Endothelial cell of umbilical vein (primary cell): ENCODE results near the gene TBC1D17. TPM values are rescaled to one million over a fixed set of nuclear protein-coding genes. Genes with fewer than 3 reads are reported as not detected.

Source experiments
- BruUV-seq: library from RNA; stranded (reverse); fragments of 400-500 nt; replicated peaks from 2 replicates; lab custom pipeline; 2021; lab: Mats Ljungman, UMichigan
- CTCF ChIA-PET: fragments of 300-600, 350-600 bp; sonication (Branson Sonifier 250); formaldehyde crosslinking; loops from one replicate; lab custom pipeline; 2021; ENCODE audit warnings: antibody characterized with exemption, inconsistent platforms; lab: Charles Lee
- POLR2A ChIA-PET: fragments of 300-600, 350-600 bp; sonication (Branson Sonifier 250); formaldehyde crosslinking; loops from one replicate; lab custom pipeline; 2021; ENCODE audit warnings: antibody characterized with exemption, inconsistent platforms; lab: Charles Lee
- DNase-seq: peaks from one replicate; pipeline ENCODE4 v3.0.0-alpha.2; 2011; ENCODE audit warnings: low read depth, low spot score
- FAIRE-seq: peaks from 2 replicates; lab custom pipeline; 2011; peaks lifted over from hg19 to GRCh38; lab: Jason Lieb, UNC
- H2AFZ ChIP-seq: 2 replicates; pipeline ENCODE4 v1.6.0; 2012; ENCODE audit warnings: low read depth, low read length, control low read depth, inconsistent platforms
- H3K27ac ChIP-seq: 2 replicates; pipeline ENCODE4 v1.5.1; 2011; ENCODE audit warnings: low read depth, mild to moderate bottlenecking, control low read depth, low read length, moderate library complexity; ENCODE audit not compliant: insufficient read depth
- H3K27me3 ChIP-seq, 2 experiments: 2 replicates each; pipeline versions ENCODE4 v1.6.0 to v1.6.1; 2011; ENCODE audit warnings: low read length in 2 of 2, mixed read lengths in 1 of 2; ENCODE audit not compliant: control insufficient read depth in 2 of 2, insufficient read depth in 2 of 2
- H3K36me3 ChIP-seq, 2 experiments: 2 replicates in 1 of 2; 3 replicates in 1 of 2; pipeline ENCODE4 v1.5.1; 2011; ENCODE audit warnings: low read length in 2 of 2, mild to moderate bottlenecking in 1 of 2, moderate library complexity in 1 of 2; ENCODE audit not compliant: control insufficient read depth in 2 of 2, insufficient read depth in 2 of 2; ENCODE audit errors: extremely low read depth in 1 of 2
- H3K4me1 ChIP-seq: 3 replicates; pipeline ENCODE4 v1.5.1; 2011; ENCODE audit warnings: mild to moderate bottlenecking, low read length; ENCODE audit not compliant: control insufficient read depth, insufficient read depth; ENCODE audit errors: extremely low read depth
- H3K4me2 ChIP-seq: 2 replicates; pipeline ENCODE4 v1.6.1; 2011; ENCODE audit warnings: low read length, control low read depth, mixed read lengths; ENCODE audit not compliant: insufficient read depth
- H3K4me3 ChIP-seq, 3 experiments: fragments of 200-600 bp in 1 of 3; sonication (generic), shearing (Covaris generic) in 1 of 3; replicated peaks in 1 of 3; 2 replicates each; pipeline ENCODE4 v1.5.1; 2011 to 2016; ENCODE audit warnings: control low read depth in 3 of 3, low read length in 3 of 3, mild to moderate bottlenecking in 2 of 3, inconsistent platforms in 1 of 3, low read depth in 1 of 3, moderate library complexity in 1 of 3; ENCODE audit not compliant: insufficient read depth in 1 of 3
- H3K79me2 ChIP-seq: 2 replicates; pipeline ENCODE4 v1.6.0; 2012; ENCODE audit warnings: low read length, inconsistent platforms; ENCODE audit not compliant: control insufficient read depth, insufficient read depth
- H3K9ac ChIP-seq: replicated peaks from 2 replicates; pipeline ENCODE3; 2011; ENCODE audit warnings: low read length, control low read depth; ENCODE audit not compliant: insufficient read depth; ENCODE audit errors: extremely low read depth
- H3K9me1 ChIP-seq: replicated peaks from 3 replicates; pipeline ENCODE4 v1.6.0; 2011; ENCODE audit warnings: mild to moderate bottlenecking, low read length; ENCODE audit not compliant: control insufficient read depth, insufficient read depth; ENCODE audit errors: extremely low read depth
- H3K9me3 ChIP-seq: replicated peaks from 2 replicates; pipeline ENCODE4 v1.5.1; 2012; ENCODE audit warnings: low read length, inconsistent platforms; ENCODE audit not compliant: control insufficient read depth, insufficient read depth
- H4K20me1 ChIP-seq: replicated peaks from 2 replicates; pipeline ENCODE3; 2011; ENCODE audit warnings: mild to moderate bottlenecking, low read length; ENCODE audit not compliant: control insufficient read depth, insufficient read depth; ENCODE audit errors: extremely low read depth
- EZH2 ChIP-seq: IDR thresholded peaks from 2 replicates; pipeline ENCODE4 v1.6.1; 2012; ENCODE audit warnings: borderline replicate concordance, low read depth, mild to moderate bottlenecking, moderate library complexity, low read length, inconsistent platforms; ENCODE audit not compliant: severe bottlenecking
- FOS ChIP-seq: IDR thresholded peaks from 2 replicates; pipeline ENCODE4 v1.6.1; 2011; ENCODE audit warnings: mild to moderate bottlenecking, low read length, moderate library complexity, borderline replicate concordance; ENCODE audit not compliant: insufficient read depth
- GATA2 ChIP-seq: IDR thresholded peaks from 2 replicates; pipeline ENCODE4 v1.7.0; 2011; ENCODE audit warnings: low read depth, mild to moderate bottlenecking, moderate library complexity, mixed read lengths, low read length; ENCODE audit not compliant: insufficient read length, insufficient read depth
- JUN ChIP-seq: IDR thresholded peaks from 2 replicates; pipeline ENCODE4 v1.6.1; 2011; ENCODE audit warnings: borderline replicate concordance, low read depth; ENCODE audit not compliant: insufficient read length, insufficient read depth
- MYC ChIP-seq: IDR thresholded peaks from one replicate; pipeline ENCODE4 v1.6.1; 2011; ENCODE audit warnings: mild to moderate bottlenecking, low read depth, low read length
- POLR2A ChIP-seq: IDR thresholded peaks from 2 replicates; pipeline ENCODE4 v1.6.1; 2012; ENCODE audit warnings: low read depth, mild to moderate bottlenecking, control low read depth, low read length
- POLR2AphosphoS5 ChIP-seq: IDR thresholded peaks from 2 replicates; pipeline ENCODE4 v1.6.1; 2012; ENCODE audit warnings: low read depth, mild to moderate bottlenecking, control low read depth, low read length, moderate library complexity; ENCODE audit not compliant: insufficient read depth
- dilution Hi-C: fragments of 300-500 bp; cut with MboI; formaldehyde crosslinking; loops from one replicate; pipeline ENCODE4 v1.15.0; 2019; ENCODE audit warnings: low sequenced_read_pairs; ENCODE audit not compliant: extremely low pct_ligation_motif_present
- intact Hi-C: fragments of 100-400 bp; cut with micrococcal nuclease; formaldehyde crosslinking; loops from one replicate; pipeline ENCODE4 v1.10.0; 2022
- polyA plus RNA-seq, 4 experiments: library from polyadenylated mRNA; depleted of rRNA in 3 of 4; stranded (reverse) in 3 of 4; unstranded in 1 of 4; fragments of >200 nt; gene quantifications; 2 replicates each; pipeline versions ENCODE4 v1.2.1 to v1.2.3, GENCODE V29; 2011 to 2012; ENCODE audit warnings: missing spikeins in 1 of 4
- total RNA-seq: library from RNA; stranded (reverse); gene quantifications from 2 replicates; pipeline ENCODE4 v1.2.3, GENCODE V29; 2021
- TF ChIP-seq, protein P1 (sequence below): IDR thresholded peaks from 2 replicates; pipeline ENCODE4 v1.6.1; 2011; ENCODE audit not compliant: insufficient read depth, insufficient read length
- TF ChIP-seq, protein P2 (sequence below), 2 donors: IDR thresholded peaks; 1 replicate in 1 of 2; 2 replicates in 1 of 2; pipeline ENCODE4 v1.5.1; 2011; ENCODE audit warnings: low read length in 2 of 2, mild to moderate bottlenecking in 2 of 2, moderate library complexity in 2 of 2, control low read depth in 1 of 2, inconsistent platforms in 1 of 2, low read depth in 1 of 2; ENCODE audit not compliant: insufficient read depth in 1 of 2; ENCODE audit errors: extremely low read depth in 1 of 2

The TBC1D17 gene
- total and polyA plus RNA-seq, 2 donors (not counting 3 experiments of a cell fraction or from before 2014, with no cell fraction given) = 34.2 to 39.3 TPM

DNA sequence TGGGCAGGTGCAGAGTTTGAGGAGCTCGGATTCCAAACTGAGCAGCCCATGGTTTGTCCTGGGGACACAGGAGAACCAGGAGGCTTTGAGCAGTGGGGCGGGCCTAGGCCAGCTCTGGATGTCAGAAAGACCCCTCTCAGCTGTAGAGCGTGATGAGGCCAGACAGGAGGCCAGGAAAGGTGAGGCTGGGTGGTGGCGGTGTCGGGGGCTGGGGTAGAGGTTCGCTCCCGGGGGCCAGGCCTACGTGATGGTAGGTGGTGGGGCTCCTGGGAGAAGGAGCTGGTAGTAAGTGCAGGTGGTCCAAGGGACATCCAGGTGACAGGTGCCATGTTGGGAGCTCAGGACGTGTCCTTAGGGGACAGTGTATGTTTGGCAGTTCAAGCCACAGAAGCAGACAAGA is 40.1 kb upstream of the TBC1D17 start:
- no peak for FAIRE-seq
- dilution Hi-C loops = no loop called here
- Histone ChIP-seq H3K9me1 (no peaks in the 10 kb centered on the region), H3K27me3 (no peaks in the 10 kb centered on the region), H3K36me3 (peaks cover 6 to 46% of the 10 kb centered on the region in 2 experiments), H3K4me3 (no peak overlapping the region), H4K20me1 (no peaks in the 10 kb centered on the region), H3K79me2 (no peaks in the 10 kb centered on the region), H3K4me1 (peaks cover 5% of the 10 kb centered on the region), H3K4me2 (no peak overlapping the region), H2AFZ (no peak overlapping the region), H3K27ac (no peak overlapping the region), H3K9me3 (no peaks in the 10 kb centered on the region), H3K9ac (no peak overlapping the region)
- POLR2A ChIA-PET = no interaction called here
- no peak for DNase-seq
- CTCF ChIA-PET = no interaction called here
- no peak for TF ChIP-seq MYC
- no peak for TF ChIP-seq GATA2
- no peak for TF ChIP-seq POLR2AphosphoS5
- no peak for TF ChIP-seq JUN
- no peak for TF ChIP-seq POLR2A
- TF ChIP-seq, protein P1, sequence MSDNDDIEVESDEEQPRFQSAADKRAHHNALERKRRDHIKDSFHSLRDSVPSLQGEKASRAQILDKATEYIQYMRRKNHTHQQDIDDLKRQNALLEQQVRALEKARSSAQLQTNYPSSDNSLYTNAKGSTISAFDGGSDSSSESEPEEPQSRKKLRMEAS = no peak
- TF ChIP-seq, protein P2, sequence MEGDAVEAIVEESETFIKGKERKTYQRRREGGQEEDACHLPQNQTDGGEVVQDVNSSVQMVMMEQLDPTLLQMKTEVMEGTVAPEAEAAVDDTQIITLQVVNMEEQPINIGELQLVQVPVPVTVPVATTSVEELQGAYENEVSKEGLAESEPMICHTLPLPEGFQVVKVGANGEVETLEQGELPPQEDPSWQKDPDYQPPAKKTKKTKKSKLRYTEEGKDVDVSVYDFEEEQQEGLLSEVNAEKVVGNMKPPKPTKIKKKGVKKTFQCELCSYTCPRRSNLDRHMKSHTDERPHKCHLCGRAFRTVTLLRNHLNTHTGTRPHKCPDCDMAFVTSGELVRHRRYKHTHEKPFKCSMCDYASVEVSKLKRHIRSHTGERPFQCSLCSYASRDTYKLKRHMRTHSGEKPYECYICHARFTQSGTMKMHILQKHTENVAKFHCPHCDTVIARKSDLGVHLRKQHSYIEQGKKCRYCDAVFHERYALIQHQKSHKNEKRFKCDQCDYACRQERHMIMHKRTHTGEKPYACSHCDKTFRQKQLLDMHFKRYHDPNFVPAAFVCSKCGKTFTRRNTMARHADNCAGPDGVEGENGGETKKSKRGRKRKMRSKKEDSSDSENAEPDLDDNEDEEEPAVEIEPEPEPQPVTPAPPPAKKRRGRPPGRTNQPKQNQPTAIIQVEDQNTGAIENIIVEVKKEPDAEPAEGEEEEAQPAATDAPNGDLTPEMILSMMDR (IDR thresholded peaks at IDR 0.05; ENCODE audit: extremely low read depth in 1 of 2, insufficient read depth in 1 of 2, low read depth in 1 of 2, low read length in 2 of 2) = no peak
- no peak for TF ChIP-seq EZH2
- TF ChIP-seq FOS = no peak
- BruUV-seq = no TSS peak
- intact Hi-C loops = no loop called here
